NCI-H2081 treated with DMSO at 0.1 percent for 48 hours (cell line): Measurements from ENCODE around the gene CTNNA3.
"Not testable (repeated sequence)": the region's sequence is repeated elsewhere in the genome, so short reads cannot be mapped to it uniquely, and the experiment has no call there.

ENCODE experiments used
- DNase-seq: peaks from one replicate; lab custom pipeline; 2025; lab: John Stamatoyannopoulos, UW

CTNNA3 gene

DNA sequence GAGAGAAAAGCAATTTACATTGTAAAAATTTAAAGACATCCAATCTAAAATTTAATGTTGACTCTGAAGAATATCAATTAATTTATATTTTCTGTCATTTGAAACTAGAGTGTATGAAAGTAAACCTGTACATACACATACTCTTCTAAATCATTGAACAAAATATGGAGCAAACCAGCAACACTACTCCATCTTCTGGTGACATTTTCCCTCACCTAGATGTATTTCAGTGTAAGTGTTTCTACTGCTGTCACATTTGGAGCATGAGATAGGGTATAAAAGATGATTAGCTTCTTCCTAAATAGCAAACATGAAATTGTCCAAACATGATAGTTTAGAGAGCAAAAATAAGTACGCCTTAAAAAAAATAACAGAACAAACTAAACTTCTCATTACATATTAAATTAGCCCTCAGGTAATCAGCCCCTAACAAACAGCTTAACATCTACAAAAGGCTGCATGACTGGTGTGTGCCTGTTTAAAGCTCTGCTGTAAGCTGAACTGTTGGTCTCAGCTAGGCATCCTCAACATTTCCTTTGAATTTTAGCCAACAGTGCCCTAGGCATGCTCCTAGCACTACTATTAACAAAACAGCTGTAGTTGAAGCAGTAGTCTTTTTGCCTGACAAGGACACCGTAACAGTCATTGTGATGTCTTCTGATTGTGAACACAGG is 189.8 kb downstream of the CTNNA3 start:
- DNase-seq, result no peak

DNA sequence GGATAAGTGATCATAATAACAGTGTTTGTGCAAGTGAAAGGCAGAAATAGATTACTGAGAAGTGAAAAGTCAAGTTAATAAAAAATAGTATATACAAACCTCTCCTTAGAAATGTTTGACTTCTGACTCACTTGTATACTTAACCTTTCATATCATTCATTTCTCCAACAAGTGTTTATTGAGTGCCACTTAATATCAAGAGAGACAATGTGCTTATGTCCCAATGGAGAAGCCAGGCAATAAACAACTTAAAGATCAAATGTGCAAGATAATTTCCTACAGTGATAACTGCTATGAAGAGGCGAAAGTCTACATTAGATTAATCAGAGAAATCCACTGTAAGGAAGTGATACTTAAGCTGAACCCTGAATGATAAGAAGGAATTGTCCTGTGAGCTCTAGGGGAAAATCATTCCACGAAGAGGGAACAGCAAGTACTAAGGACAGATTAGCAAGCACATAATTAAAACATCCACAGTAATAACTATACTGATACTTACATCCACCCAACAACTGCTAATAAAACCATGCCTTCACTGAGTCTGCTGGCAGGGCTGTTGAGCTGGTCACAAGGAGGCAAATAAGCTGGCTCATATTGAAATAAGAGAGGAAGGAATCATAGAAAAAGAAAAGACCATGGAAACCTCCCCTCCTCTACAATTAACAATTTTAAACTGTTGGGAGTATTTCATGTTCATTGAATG is 203.5 kb downstream of the CTNNA3 start:
- DNase-seq, result no peak

DNA sequence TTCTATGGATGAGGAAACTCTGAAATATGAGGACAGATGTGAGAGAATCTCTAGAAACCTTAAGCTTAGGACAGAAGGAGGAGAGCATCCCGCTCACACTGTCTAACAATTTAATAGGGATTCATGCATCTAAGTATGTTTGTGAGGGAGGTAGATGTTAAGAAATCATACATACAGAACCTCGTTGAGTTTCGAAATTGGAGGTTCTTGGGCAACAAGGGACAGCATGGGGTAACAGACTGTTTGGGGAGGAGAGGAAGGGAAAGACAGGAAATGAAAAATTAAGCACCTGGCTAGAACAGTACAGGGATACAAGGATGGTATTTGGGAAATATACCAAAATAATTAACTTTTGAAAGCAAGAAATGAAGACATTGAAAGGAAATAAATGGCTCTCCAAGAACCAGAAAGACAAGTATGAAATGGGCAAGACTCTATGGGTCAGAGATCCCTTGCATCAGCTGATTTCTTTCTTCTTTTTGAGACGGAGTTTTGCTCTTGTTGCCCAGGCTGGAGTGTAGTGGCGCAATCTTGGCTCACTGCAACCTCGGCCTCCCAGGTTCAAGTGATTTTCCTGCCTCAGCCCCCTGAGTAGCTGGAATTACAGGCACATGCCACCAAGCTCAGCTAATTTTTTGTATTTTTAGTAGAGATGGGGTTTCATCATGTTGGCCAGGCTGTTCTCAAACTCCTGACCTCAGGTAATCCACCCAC is 207.9 kb downstream of the CTNNA3 start:
- no peak for DNase-seq

DNA sequence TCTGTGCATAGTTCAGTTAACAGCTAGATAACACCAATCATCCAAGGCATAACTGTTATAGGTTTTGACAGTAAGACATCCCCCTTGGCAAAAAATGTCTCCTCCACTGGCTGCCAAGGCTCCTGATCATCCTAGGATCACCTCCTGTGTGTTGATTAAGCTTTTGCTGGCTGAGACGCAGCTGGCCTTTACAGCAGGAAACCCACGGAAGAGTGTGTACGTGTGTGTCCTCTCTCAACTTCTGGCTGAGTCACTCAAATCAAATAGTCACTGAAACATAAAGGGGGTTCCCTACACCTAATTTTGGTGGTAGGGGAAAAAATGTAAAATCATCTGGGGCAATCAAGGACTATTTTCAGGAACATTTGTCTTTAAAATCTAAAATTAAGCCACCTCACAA is 208.8 kb downstream of the CTNNA3 start:
- no peak for DNase-seq

DNA sequence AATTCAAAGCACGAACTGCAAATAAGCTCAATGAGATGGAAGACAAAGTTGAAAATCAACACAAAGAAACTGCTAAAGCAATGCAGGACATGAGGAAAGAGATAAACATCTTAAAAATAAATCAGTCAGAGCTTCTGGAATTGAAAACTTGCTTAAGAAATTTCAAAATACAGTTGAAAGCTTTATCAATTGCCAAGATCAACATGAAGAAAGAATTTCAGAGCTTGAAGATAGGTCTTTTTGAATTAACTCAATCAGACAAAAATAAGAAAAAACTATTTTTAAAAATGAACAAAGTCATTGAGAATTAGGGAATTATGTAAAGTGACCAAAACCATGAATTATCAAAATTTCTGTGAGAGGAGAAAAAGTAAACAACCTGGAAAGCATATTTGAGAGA is 218.1 kb downstream of the CTNNA3 start:
- no peak for DNase-seq

DNA sequence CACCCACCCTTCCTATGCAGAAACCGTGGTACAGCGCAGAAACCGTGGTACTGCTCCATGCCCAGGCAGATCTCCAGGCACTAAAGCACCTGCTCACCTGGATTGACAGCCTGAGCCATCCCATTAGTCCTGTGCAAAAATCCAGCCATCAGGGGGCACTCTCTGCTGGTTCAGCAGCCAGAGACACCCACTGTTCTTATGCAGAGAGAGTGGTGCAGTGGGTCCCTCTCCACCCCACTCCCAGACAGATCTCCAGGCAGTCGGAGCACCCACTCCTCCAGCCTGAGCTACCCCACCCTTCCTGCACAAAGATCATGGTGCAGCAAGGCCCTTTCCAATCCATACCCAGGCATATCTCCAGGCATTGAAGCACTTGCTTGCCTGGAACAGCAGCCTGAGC is 219.8 kb downstream of the CTNNA3 start:
- DNase-seq, result no peak

DNA sequence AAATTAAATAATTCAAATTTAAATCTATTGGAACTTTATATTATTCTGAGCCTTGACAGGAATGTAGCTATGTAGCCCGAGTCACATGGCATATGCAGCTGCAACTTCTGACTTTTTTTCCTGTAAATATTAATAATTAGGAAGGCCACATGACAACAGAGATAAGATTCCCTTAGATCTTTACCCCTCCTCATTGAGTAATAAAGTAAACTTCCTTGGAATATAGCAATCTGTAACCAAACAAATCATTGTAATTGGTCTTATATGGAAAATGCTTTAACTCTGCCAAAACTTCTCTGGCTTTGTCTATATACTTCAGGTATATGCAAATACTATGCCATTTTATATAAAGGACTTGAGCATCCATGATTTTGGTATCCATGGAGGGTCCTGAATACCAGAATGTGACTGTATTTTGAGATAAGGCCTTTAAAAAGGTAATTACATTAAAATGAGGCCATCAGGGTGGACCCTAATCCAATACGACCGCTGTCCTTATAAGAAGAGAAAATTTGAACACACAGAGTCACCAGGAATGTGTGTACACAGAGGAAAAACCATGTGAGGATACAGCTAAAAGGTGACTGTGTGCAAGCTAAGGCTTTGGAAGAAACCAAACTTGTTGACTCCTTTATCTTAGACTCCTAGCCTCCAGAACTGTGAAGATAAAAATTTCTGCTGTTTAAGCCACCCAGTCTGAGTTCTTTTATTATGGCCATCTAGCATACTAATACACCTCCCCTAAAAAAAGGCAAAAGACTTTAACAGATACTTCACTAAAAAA is 222.0 kb downstream of the CTNNA3 start:
- no peak for DNase-seq

DNA sequence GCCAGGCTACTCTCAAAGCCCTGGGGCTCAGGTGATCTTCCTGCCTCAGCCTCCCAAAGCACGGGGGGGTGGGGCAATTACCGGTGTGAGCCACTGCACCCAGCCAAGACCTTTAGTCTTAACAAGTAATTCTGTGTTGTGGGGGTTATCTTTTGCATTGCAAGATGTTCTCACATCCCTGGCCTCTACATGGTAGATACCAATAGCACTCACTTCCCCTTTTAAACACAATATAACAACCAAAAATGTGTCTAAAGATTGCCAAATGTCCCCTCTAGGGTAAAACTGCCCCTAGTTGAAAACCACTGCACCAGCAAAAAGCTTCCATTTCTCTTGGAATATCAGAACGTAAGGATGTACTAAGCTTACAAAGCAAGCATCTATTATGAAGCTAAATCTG is 225.0 kb downstream of the CTNNA3 start:
- no peak for DNase-seq

DNA sequence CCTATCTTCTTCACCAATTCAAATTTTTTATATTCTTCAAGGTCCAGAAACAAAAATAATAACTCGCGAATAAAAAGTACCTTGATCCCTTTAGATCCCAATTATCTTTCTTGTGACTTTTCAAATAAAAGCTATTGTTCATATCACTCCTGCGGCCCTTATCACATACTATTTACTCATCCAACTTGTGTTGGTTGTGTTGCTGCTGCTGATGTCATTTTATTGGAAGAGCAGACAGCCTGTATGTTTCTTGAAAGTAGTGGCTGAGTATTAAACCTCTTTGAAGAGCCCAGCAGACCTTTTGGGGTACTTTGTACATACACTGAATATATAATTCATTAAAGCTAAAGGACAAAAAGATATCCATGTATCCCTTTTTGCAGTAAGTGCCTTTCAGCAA is 231.7 kb downstream of the CTNNA3 start:
- DNase-seq, result no peak

DNA sequence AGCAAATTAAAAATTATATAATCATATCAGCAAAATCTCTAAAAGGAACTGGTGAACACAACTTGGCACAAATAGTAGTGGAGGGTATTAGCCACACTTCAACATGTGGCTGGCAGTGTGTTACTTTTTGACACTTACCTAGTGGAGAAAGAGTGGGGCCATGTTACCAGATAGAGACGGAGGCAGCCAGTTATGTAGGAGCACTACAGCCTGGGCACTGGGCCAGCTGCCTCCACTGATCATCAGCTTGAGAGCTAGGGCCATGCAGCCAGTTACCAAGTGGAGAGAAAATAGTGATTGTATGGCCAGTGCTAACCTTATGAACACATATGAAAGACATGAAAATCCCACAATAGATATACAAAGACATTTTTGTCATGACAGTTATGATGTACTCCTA is 243.1 kb downstream of the CTNNA3 start:
- no peak for DNase-seq

DNA sequence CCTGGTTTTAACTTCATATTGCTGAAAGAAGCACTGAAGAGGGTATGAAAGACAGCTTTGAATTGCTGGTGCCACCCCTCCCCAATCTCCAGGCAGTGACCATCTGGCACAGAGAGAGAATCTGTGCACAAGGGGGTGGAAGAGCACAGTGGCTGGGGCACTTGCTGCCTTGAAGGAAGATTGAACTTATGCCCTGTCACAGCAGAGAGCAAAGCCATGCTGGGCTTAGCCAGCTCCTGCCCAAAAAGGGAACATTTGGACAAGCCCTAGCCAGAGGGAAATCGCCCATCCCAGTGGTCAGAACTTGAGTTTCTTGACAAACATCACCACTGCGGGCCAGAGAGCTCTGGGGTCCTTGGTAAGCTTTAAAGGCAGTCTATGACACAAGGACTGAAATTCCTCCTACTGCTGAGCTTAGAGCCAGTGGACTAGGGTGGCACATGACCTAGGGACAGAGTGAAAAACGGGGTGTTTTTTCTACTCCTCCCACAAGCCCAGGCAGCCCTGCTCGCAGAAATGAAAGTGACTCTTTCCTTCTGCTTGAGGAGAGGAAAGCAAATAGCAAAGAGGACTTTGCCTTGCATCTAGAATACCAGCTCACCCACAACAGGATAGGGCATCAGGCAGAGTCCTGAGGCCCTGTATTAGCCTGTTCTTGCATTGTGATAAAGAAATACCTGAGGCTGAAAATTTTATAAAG is 257.2 kb downstream of the CTNNA3 start:
- no peak for DNase-seq

DNA sequence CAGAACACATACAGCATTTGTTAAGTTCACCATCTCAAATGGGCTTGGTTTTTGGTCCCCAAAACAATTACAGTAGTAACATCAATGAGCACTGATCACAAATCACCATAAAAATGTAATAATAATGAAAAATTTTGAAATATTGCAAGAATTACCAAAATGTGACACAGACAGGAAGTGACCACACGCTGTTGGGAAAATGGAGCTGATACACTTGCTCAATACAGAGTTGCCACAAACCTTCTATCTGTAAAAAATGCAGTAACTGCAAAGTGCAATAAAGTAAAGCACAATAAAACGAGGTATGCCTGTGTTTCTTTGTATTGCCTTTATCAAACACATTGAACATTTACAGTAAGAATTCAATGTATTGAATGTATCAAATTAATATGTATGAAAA is 262.7 kb downstream of the CTNNA3 start:
- no peak for DNase-seq

DNA sequence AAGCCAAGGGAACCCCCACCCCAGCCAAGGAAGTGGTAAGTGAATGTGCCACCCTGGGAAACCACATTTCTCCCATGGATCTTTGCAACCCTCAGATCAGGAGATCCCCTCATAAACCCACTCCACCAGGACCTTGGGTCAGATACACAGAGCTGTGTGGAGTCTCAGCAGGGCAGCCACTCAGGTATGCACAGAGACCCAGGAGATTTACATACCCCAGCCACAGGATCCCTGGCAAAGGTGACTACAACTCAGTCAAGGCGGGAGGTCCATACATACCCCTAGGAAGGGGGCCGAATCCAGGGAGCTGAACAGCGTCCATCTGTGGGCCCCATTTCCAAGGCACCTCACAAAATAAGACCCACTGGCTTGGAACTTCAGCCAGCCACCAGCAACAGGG is 293.4 kb downstream of the CTNNA3 start:
- DNase-seq, result no peak

DNA sequence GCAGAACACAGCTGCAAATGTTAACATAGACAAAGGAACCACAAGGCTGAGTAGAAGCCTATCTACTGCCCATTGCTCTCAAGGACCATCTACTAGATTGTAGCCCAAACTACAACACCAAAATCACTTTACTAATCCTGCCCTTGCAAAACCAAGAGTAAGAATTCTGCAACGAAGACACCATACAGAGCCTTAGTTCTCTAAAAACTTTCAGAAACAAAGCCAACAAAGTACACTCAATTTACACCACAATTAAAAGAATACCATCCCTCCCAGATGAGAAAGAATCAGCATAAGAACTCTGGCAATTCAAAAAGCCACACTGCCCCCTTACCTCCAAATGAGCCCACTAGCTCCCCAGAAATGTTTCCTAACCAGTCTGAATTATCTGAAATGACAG is 294.3 kb downstream of the CTNNA3 start:
- no peak for DNase-seq

DNA sequence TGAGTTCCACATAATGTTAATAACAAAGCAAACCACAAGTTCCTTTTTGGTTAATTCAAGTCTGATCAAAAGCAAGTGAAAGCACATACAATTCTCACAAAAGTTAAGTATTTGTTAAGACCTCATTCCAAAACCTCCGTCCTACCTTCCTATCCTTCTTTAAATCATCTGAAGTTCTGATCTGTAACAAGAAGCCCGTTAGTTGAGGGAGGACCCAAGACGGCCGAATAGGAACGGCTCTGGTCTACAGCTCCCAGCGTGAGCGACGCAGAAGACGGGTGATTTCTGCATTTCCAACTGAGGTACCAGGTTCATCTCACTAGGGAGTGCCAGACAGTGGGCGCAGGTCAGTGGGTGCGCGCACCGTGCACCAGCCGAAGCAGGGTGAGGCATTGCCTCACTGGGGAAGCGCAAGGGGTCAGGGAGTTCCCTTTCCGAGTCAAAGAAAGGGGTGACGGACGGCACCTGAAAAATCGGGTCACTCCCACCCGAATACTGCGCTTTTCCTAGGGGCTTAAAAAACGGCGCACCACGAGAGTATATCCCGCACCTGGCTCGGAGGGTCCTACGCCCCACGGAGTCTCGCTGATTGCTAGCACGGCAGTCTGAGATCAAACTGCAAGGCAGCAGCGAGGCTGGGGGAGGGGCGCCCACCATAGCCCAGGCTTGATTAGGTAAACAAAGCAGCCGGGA is 309.0 kb downstream of the CTNNA3 start:
- DNase-seq, result not testable (repeated sequence)

DNA sequence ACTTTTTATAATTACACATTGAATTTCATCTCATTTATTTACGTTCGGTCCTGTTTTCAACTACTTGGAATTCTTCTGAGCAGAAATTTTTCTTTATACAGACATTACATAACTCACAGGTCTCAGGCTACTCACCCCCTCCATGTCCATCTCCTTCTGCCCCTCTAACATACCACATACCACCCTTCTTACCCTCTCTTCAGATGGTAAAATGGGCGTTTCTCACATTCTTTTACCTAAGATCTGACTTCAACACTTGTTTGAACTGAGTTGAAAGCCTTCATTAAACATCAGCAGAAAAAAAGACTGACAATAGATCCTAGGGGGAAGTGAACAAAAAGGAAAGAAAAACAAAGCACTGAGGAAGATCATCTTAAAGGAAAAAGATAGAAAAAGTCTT is 309.7 kb downstream of the CTNNA3 start:
- DNase-seq, result no peak

DNA sequence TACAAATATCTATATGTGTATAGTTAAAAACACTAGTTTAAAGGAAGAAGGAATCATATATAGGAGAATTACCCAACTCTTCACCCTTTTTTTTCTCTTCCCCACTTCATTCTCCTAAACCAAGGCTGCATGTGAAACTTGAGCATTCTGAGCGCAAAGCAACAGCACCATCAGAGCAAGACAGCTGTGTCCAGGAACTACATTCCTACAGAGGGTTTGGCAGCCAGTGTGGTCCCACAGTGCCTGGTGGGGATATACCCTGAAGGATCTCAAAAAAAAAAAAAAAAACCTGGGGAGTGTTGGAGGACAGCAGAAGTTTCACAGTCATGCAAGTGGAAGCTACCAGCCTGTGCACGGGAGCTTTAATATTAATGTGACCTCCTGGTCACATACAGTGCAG is 310.4 kb downstream of the CTNNA3 start:
- no peak for DNase-seq

DNA sequence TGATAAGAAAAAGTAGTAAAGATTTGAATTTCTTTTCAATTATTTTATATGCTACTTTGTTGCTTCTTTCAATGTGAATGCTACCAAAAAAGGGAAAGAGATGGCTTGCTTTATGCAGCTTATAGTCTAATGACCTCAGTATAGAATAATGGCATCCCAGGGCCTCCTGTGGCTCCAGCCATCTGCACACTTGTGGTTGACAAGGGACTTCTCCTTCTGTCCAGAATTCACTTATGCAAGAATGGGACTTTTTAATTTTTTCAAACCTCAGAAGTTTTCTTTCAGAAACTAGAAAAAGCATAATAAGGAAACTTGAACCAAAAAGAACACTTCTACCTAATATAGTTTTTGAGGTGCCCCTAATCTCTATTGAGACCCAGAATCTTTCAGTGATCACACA is 310.9 kb downstream of the CTNNA3 start:
- no peak for DNase-seq

DNA sequence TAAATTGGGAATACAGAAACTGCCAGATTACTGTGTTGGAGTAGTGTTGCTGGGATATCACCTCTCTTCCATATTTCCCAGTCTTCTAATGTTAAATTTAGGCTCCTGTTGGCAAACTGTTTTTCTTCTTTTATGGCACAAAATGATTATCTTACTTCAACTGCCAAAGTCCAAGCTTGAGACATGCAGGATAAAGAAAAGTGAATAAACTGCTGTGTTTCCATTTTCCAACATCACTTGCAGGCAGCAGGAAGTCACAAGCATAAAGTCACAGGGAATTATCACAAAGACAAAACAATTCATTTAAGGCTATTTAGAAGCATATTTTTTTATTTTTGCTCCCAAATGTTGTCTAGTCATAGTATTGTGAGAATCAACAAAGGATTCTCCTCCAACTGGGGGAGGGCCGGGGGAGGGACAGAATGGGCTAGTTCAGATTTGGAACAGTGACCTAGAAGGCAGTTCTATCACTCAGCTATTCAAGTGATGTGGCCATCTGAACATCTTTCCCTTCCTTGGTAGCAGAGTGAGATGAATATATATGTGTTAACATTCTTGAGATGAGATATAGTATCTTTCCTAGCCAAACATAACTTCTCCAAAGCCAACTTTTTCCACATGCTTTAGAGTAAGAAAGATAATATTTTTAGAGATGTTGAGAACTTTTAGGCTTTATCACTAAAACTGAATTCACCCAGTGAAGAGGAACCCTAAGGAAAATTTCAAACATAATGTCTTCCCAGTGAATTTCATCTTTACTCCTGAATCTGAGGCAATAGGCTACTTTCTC is 364.7 kb downstream of the CTNNA3 start:
- no peak for DNase-seq
